Neuron (in vitro differentiated cells): Measurements from ENCODE around the gene ARL10.

Experiments used
- H2AFZ ChIP-seq: one replicate; pipeline ENCODE4 v1.6.1; 2013; ENCODE audit warnings: low read depth, mild to moderate bottlenecking, inconsistent platforms, low read length, moderate library complexity
- H3K27me3 ChIP-seq: one replicate; pipeline ENCODE4 v1.6.1; 2013; ENCODE audit warnings: low read length; ENCODE audit not compliant: insufficient read depth
- H3K36me3 ChIP-seq: one replicate; pipeline ENCODE4 v1.6.1; 2013; ENCODE audit warnings: low read length; ENCODE audit not compliant: insufficient read depth
- H3K4me1 ChIP-seq: one replicate; pipeline ENCODE4 v1.6.1; 2013; ENCODE audit warnings: low read length; ENCODE audit not compliant: insufficient read depth
- H3K4me3 ChIP-seq: 2 replicates; pipeline ENCODE4 v1.5.1; 2013; ENCODE audit warnings: mild to moderate bottlenecking, low read length, moderate library complexity
- H3K9me3 ChIP-seq: one replicate; pipeline ENCODE4 v1.6.1; 2013; ENCODE audit warnings: low read length

ARL10 gene

DNA sequence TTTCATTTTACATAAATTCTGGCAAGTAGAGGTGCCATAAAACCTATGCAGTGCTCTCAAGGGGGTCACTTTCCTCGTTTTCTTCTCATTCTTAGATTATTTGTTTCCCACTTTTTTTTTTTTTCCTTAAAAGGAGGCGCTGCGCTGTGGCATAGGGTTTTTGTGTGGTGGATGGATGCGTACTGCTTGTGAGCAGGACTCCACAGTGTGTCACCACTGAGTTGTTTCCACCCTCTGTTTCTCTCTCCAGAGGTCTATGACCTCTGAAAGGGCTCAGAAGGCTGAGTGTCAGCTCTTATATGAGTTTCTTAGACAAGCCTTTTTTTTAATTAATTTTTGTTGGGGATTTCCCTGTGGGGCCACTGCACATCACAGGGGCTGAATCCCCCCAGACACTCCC is 64.7 kb downstream of the ARL10 start:
- H3K4me1 ChIP-seq = no peaks in the 10 kb centered on the region

More for the DNA sequence above, 64.7 kb downstream of the ARL10 start:
- no peaks in the 10 kb centered on the region for H3K36me3 ChIP-seq
- no peaks in the 10 kb centered on the region for H3K9me3 ChIP-seq
- H3K4me3 ChIP-seq = no peak overlapping the region
- no peaks in the 10 kb centered on the region for H3K27me3 ChIP-seq
- H2AFZ ChIP-seq = no peak overlapping the region
